DMS53 treated with DMSO at 0.1 percent for 48 hours (cell line): Measurements from ENCODE around the gene FAM229B.
"Not testable (repeated sequence)": the region's sequence is repeated elsewhere in the genome, so short reads cannot be mapped to it uniquely, and the experiment has no call there.

Experiments used
- DNase-seq: peaks from one replicate; lab custom pipeline; 2025; ENCODE audit not compliant: unreplicated experiment; lab: John Stamatoyannopoulos, UW

The FAM229B gene

GRCh38 chr6:112062966-112063365 lies 24.4 kb upstream of the FAM229B start:
- no peak for DNase-seq

GRCh38 chr6:112065426-112065986 lies 21.9 kb upstream of the FAM229B start:
- no peak for DNase-seq

GRCh38 chr6:112066606-112067005 lies 20.8 kb upstream of the FAM229B start:
- DNase-seq, result no peak

GRCh38 chr6:112081569-112081968 lies 5.8 kb upstream of the FAM229B start:
- no peak for DNase-seq

GRCh38 chr6:112085286-112086065 lies 1.9 kb upstream of the FAM229B start:
- no peak for DNase-seq

- DNase-seq, result peak; percentile 42
Observed at GRCh38 chr6:112086744-112087135, 651 bp upstream of the FAM229B start.

- no peak for DNase-seq
Observed at GRCh38 chr6:112087916-112088315, 525 bp downstream of the FAM229B start.

- DNase-seq, result no peak
Observed at GRCh38 chr6:112096901-112097300, 9.5 kb downstream of the FAM229B start.

- no peak for DNase-seq
Observed at GRCh38 chr6:112100561-112100960, 13.2 kb downstream of the FAM229B start.

- not testable (repeated sequence) for DNase-seq
Observed at GRCh38 chr6:112106026-112106425, 18.6 kb downstream of the FAM229B start.

- DNase-seq, result no peak
Observed at GRCh38 chr6:112106562-112106961, 19.2 kb downstream of the FAM229B start.

GRCh38 chr6:112109262-112109661 lies 21.9 kb downstream of the FAM229B start:
- DNase-seq, result no peak

GRCh38 chr6:112113431-112113830 lies 26.0 kb downstream of the FAM229B start:
- no peak for DNase-seq

GRCh38 chr6:112113918-112114317 lies 26.5 kb downstream of the FAM229B start:
- no peak for DNase-seq

GRCh38 chr6:112114577-112115223 lies 27.3 kb downstream of the FAM229B start:
- no peak for DNase-seq

- no peak for DNase-seq
Observed at GRCh38 chr6:112116221-112116620, 28.8 kb downstream of the FAM229B start.

GRCh38 chr6:112117554-112117953 lies 30.2 kb downstream of the FAM229B start:
- DNase-seq, result no peak

GRCh38 chr6:112118034-112118433 lies 30.6 kb downstream of the FAM229B start:
- DNase-seq, result no peak

GRCh38 chr6:112122756-112123155 lies 35.4 kb downstream of the FAM229B start:
- DNase-seq, result no peak

GRCh38 chr6:112123982-112124381 lies 36.6 kb downstream of the FAM229B start:
- DNase-seq, result no peak

GRCh38 chr6:112128208-112128607 lies 40.8 kb downstream of the FAM229B start:
- DNase-seq, result no peak

GRCh38 chr6:112130878-112131277 lies 43.5 kb downstream of the FAM229B start:
- DNase-seq, result no peak
